Erythroblast (primary cell): ENCODE measurements around the gene SHMT2.

Experiments
- GATA1 ChIP-seq: IDR thresholded peaks from 2 replicates; pipeline ENCODE4 v1.6.1; 2011; ENCODE audit warnings: low read depth, mild to moderate bottlenecking, control low read depth, low read length, moderate library complexity
- POLR2A ChIP-seq: IDR thresholded peaks from 2 replicates; pipeline ENCODE4 v1.6.1; 2011; ENCODE audit warnings: mild to moderate bottlenecking, low read length

- TF ChIP-seq POLR2A (no peak), GATA1 (no peak)
Observed at GRCh38 chr12:57205186-57205585, 24.3 kb upstream of the SHMT2 start.
